Lower lobe of right lung (tissue), 2 donors: ENCODE results near the gene FHIT. TPM values are rescaled to one million over a fixed set of nuclear protein-coding genes. Genes with fewer than 3 reads are reported as not detected.
"Not testable (repeated sequence)": the region's sequence is repeated elsewhere in the genome, so short reads cannot be mapped to it uniquely, and the experiment has no call there.

ENCODE experiments used
- ATAC-seq, 2 donors: fragments of 200-7000 bp; cut with Tn5 transposase; one replicate each; pipeline ENCODE4 v1.9.1; 2020 to 2022; ENCODE audit warnings: mild to moderate bottlenecking in 2 of 2, moderate library complexity in 2 of 2
- DNase-seq: peaks from one replicate; pipeline ENCODE4 v3.0.0-alpha.2; 2020
- H3K27ac ChIP-seq: fragments of 200-600 bp; one replicate; pipeline ENCODE4 v1.8.0; 2022
- H3K27me3 ChIP-seq: fragments of 200-600 bp; one replicate; pipeline ENCODE4 v1.8.0; 2022; ENCODE audit warnings: low read depth
- H3K36me3 ChIP-seq: fragments of 200-600 bp; one replicate; pipeline ENCODE4 v1.8.0; 2022; ENCODE audit warnings: mild to moderate bottlenecking
- H3K4me1 ChIP-seq: fragments of 200-600 bp; one replicate; pipeline ENCODE4 v1.8.0; 2022
- H3K4me3 ChIP-seq: fragments of 200-600 bp; one replicate; pipeline ENCODE4 v1.8.0; 2022; ENCODE audit warnings: mild to moderate bottlenecking
- H3K9me3 ChIP-seq: fragments of 200-600 bp; one replicate; pipeline ENCODE4 v1.8.0; 2022
- intact Hi-C: fragments of 100-400 bp; cut with DNase I; formaldehyde crosslinking; loops from one replicate; pipeline ENCODE4 v1.11.0; 2022
- total RNA-seq: library from RNA; stranded (reverse); fragmentation: NEBNext Ultra II Directional; extraction: Animal tissue kit (Norgen Biotek cat#: 25700); gene quantifications from one replicate; pipeline ENCODE4 v1.2.1, GENCODE V29; 2021
- TF ChIP-seq, protein P1 (sequence below): fragments of 200-600 bp; IDR thresholded peaks from one replicate; pipeline ENCODE4 v1.8.0; 2022; ENCODE audit warnings: antibody characterized with exemption, mild to moderate bottlenecking
- donor health status: DM: no; HTN: yes; CAD: no; lungs with severe emphysema.

Gene FHIT
- total RNA-seq, 1 donor from 2014 or later = 10.3 TPM

DNA sequence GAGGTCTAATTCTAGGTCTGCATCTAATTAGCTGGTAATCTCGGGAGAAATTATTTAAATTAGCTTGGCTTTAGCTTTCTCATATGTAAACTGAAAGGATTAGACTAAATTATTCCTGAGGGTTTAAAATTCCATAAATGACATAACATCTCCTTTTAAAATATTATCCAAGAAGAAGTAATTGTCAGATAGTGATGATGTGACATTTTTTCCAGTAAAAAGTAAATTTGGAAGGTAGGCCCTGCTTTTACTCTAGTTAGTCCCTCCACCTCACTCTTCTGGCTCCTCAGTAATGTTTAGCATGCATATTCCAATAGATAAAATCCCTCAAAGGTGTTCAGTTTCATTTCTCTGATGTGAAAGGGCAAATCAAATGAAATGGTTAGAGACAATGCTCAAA lies 215.7 kb downstream of the FHIT start:
- Histone ChIP-seq H3K27me3 (no peaks in the 10 kb centered on the region), H3K36me3 (no peaks in the 10 kb centered on the region), H3K27ac (no peak overlapping the region), H3K4me1 (no peaks in the 10 kb centered on the region), H3K4me3 (no peak overlapping the region), H3K9me3 (no peaks in the 10 kb centered on the region)
- ATAC-seq (no peak), DNase-seq (no peak)
- TF ChIP-seq, protein P1, sequence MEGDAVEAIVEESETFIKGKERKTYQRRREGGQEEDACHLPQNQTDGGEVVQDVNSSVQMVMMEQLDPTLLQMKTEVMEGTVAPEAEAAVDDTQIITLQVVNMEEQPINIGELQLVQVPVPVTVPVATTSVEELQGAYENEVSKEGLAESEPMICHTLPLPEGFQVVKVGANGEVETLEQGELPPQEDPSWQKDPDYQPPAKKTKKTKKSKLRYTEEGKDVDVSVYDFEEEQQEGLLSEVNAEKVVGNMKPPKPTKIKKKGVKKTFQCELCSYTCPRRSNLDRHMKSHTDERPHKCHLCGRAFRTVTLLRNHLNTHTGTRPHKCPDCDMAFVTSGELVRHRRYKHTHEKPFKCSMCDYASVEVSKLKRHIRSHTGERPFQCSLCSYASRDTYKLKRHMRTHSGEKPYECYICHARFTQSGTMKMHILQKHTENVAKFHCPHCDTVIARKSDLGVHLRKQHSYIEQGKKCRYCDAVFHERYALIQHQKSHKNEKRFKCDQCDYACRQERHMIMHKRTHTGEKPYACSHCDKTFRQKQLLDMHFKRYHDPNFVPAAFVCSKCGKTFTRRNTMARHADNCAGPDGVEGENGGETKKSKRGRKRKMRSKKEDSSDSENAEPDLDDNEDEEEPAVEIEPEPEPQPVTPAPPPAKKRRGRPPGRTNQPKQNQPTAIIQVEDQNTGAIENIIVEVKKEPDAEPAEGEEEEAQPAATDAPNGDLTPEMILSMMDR = no peak
- intact Hi-C loops = no loop called here

DNA sequence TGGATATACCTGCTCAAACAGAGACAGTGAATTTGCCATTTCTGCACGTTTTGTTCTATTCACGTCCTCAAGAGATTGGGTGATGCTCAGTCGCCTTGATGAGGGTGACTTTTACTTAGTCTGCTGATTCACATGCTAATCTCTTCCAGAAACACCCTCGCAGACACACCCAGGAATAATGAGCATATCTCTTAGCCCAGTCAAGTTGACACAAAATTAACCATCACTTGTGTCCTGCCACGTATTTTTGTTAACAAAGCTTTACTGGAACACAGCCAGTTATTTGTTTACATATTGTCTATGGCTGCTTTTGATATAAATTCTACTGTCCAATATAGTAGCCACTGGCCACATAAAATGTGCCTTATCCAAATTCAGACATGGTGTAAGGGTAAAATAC lies 218.3 kb downstream of the FHIT start:
- no peak overlapping the region for H3K27ac ChIP-seq
- H3K4me1 ChIP-seq = no peaks in the 10 kb centered on the region
- ATAC-seq = no peak
- no peak for DNase-seq
- no peak overlapping the region for H3K4me3 ChIP-seq
- no peaks in the 10 kb centered on the region for H3K27me3 ChIP-seq
- no peaks in the 10 kb centered on the region for H3K9me3 ChIP-seq
- TF ChIP-seq, protein P1 = no peak
- no peaks in the 10 kb centered on the region for H3K36me3 ChIP-seq
- intact Hi-C loops = no loop called here

DNA sequence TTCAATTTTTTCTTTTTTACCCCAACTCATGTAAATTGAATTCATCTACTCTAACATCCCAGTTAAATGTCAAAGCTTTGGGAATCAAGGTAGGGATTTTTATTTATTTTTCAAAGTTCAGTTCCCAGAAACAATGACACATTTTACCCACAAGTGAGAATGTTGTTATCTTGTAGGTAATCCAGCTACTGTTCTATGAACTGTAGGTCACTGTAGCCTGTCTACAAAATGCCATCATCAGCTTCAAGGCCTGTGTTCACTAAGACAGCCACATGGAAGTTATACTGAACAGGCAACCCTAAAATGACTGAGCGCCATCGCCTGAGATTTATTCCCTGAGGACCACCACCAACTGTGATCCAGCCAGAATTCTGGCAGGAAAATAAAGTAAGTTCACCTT lies 219.7 kb downstream of the FHIT start:
- DNase-seq = no peak
- H3K27me3 ChIP-seq = no peaks in the 10 kb centered on the region
- no peaks in the 10 kb centered on the region for H3K36me3 ChIP-seq
- intact Hi-C loops = no loop called here
- no peak overlapping the region for H3K27ac ChIP-seq
- TF ChIP-seq, protein P1 = no peak
- no peak overlapping the region for H3K4me3 ChIP-seq
- ATAC-seq = no peak
- no peaks in the 10 kb centered on the region for H3K4me1 ChIP-seq
- H3K9me3 ChIP-seq = no peaks in the 10 kb centered on the region

DNA sequence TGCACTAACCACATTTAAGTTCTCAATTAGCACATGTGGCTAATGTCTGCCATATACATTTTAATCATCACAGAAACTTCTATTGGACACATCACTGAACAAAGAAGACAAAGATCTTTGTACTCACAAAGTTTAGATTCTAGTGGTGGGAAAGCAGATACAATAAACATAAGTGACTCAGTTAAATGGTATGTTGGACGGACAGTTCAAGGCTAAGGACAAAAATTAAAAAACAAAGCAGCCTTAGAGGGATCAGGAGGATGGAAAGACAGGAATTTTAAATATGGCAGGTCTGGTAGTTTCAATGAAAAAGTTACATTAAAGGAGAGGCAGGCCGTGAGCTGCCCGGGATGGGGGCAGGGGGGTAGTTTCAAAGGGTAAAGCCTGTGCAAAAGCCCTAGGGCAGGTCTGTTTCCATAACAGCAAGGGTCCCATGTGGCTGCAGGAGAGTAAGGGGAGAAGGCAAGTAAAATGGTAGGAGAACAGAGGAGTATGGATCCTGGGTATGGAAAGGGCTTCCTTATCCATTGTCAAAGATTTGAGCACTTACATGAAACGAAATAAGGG lies 220.7 kb downstream of the FHIT start:
- TF ChIP-seq, protein P1 = no peak
- H3K4me1 ChIP-seq = no peaks in the 10 kb centered on the region
- no peaks in the 10 kb centered on the region for H3K36me3 ChIP-seq
- intact Hi-C loops = no loop called here
- no peaks in the 10 kb centered on the region for H3K9me3 ChIP-seq
- DNase-seq (no peak), ATAC-seq (no peak)
- H3K4me3 ChIP-seq = no peak overlapping the region
- H3K27ac ChIP-seq = no peak overlapping the region
- H3K27me3 ChIP-seq = no peaks in the 10 kb centered on the region

DNA sequence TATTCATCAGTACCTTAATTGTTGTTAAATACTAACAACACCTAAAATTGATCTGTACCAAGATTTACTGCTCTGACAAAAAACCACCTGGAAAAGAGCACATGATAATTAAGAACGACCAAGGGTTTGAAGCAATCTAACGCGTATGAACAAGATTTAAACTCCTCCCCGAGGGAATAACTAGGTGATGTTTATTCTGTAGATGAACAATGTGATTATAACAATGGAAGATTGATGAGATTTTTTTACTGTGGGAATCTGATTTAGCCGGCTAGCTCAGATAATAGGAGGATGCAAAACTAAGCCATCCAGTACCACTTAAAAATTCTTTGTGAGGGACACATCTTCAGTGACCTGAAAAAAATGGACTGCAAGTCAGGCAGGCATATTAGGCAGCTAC lies 222.1 kb downstream of the FHIT start:
- no peaks in the 10 kb centered on the region for H3K36me3 ChIP-seq
- ATAC-seq (no peak), DNase-seq (no peak)
- no peaks in the 10 kb centered on the region for H3K4me1 ChIP-seq
- no peaks in the 10 kb centered on the region for H3K9me3 ChIP-seq
- intact Hi-C loops = no loop called here
- H3K27me3 ChIP-seq = no peaks in the 10 kb centered on the region
- no peak overlapping the region for H3K4me3 ChIP-seq
- TF ChIP-seq, protein P1 = no peak
- H3K27ac ChIP-seq = no peak overlapping the region

DNA sequence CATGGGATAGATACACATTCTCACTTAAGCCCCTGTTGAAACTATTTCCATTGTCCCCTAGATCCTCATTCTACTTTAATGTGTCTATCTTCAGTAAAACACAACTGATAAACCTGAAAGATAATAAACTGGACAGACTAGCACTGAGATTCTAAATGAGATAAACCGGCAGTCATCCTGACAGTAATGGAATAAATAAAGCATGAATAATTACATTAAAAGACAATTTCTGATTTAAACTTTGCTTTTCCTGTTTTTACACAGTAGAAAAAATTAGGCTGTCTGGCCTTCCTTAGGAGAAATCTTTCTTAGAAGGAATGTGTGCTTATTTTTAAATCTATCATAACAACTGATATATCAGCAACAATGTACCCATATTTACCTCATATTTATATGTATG lies 232.4 kb downstream of the FHIT start:
- no peaks in the 10 kb centered on the region for H3K27me3 ChIP-seq
- no peak overlapping the region for H3K27ac ChIP-seq
- peaks cover 7% of the 10 kb centered on the region for H3K9me3 ChIP-seq
- intact Hi-C loops = no loop called here
- ATAC-seq = no peak
- no peak overlapping the region for H3K4me3 ChIP-seq
- TF ChIP-seq, protein P1 = no peak
- no peaks in the 10 kb centered on the region for H3K36me3 ChIP-seq
- no peak for DNase-seq
- peaks cover 6% of the 10 kb centered on the region for H3K4me1 ChIP-seq

DNA sequence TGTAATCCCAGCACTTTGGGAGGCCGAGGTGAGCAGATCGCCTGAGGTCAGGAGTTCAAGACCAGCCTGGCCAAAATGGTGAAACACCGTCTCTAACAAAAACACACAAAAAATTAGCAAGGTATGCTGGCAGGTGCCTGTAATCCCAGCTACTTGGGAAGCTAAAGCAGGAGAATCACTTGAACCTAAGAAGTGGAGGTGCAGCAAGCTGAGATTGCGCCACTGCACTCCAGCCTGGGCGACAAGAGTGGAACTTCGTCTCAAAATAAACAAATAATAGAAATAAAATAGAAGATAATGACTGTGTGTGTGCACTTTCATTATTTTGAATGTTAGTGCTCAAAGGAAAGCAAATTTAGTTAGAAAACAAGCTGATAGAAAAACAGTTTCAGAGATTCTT lies 234.2 kb downstream of the FHIT start:
- DNase-seq = peak; percentile 57
- H3K27ac ChIP-seq, H3K4me1 ChIP-seq, H3K9me3 ChIP-seq, H3K27me3 ChIP-seq, H3K4me3 ChIP-seq, H3K36me3 ChIP-seq, intact Hi-C loops: not testable (repeated sequence)
- peak; percentile 52 to 69 for ATAC-seq
